Ectodermal cell (in vitro differentiated cells): ENCODE data around the gene PODXL2.

Source experiments
- H3K27ac ChIP-seq: 2 replicates; pipeline ENCODE4 v1.7.0; 2013; ENCODE audit warnings: mild to moderate bottlenecking, low read depth, low read length; ENCODE audit not compliant: insufficient read depth, poor library complexity, severe bottlenecking
- H3K27me3 ChIP-seq: 2 replicates; pipeline ENCODE4 v1.7.0; 2013; ENCODE audit warnings: mild to moderate bottlenecking, low read length; ENCODE audit not compliant: insufficient read depth, control insufficient read depth, poor library complexity, severe bottlenecking
- H3K36me3 ChIP-seq: one replicate; pipeline ENCODE4 v1.7.0; 2013; ENCODE audit warnings: low read length; ENCODE audit not compliant: control insufficient read depth, insufficient read depth
- H3K4me1 ChIP-seq: one replicate; pipeline ENCODE4 v1.7.0; 2013; ENCODE audit warnings: low read length; ENCODE audit not compliant: control insufficient read depth, insufficient read depth
- H3K4me3 ChIP-seq: 2 replicates; pipeline ENCODE4 v1.7.0; 2013; ENCODE audit warnings: low read depth, low read length, control low read depth; ENCODE audit not compliant: insufficient read depth
- H3K9me3 ChIP-seq: 2 replicates; pipeline ENCODE4 v1.7.0; 2013; ENCODE audit warnings: mild to moderate bottlenecking, low read length, moderate library complexity; ENCODE audit not compliant: control insufficient read depth
- WGBS, 2 experiments: methylation state at CpG; one replicate each; pipeline ENCODE4 v1.1.7; 2013; ENCODE audit warnings: missing lambda C conversion rate in 2 of 2; 5-methylcytosine and 5-hydroxymethylcytosine counted together

PODXL2 gene

DNA sequence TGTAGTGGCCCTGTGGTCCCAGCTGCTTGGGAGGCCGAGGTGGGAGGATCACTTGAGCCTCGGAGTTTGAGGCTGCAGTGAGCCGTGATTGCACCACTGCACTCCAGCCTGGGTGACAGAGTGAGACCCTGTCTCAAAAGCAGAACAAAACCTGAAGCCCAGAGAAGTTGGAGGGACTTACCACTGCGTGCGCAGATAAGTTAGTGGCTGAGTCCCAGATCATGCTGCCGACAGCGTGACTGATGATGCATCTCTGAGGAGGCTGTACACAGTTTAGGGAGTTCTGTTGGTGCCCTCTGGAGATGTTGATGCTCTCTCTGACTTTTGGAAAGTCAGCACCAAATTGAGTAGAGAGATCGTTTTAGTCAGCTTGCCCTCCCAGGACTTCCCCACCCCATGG is 27.9 kb downstream of the PODXL2 start:
- H3K9me3 ChIP-seq, result no peaks in the 10 kb centered on the region
- no peaks in the 10 kb centered on the region for H3K4me1 ChIP-seq
- H3K4me3 ChIP-seq, result no peak overlapping the region
- no peaks in the 10 kb centered on the region for H3K27me3 ChIP-seq
- no peaks in the 10 kb centered on the region for H3K36me3 ChIP-seq
- H3K27ac ChIP-seq, result no peak overlapping the region
- WGBS, 2 experiments, result 94 to 95% methylated on average over 8 of the region's 8 CpGs

GRCh38 chr3:127658234-127658633 is 29.2 kb downstream of the PODXL2 start:
- H3K27ac ChIP-seq, result no peak overlapping the region
- H3K36me3 ChIP-seq, result no peaks in the 10 kb centered on the region
- no peaks in the 10 kb centered on the region for H3K27me3 ChIP-seq
- 90 to 91% methylated on average over 1 of the region's 1 CpG for WGBS, 2 experiments
- H3K4me1 ChIP-seq, result no peaks in the 10 kb centered on the region
- H3K9me3 ChIP-seq, result no peaks in the 10 kb centered on the region
- H3K4me3 ChIP-seq, result no peak overlapping the region

DNA sequence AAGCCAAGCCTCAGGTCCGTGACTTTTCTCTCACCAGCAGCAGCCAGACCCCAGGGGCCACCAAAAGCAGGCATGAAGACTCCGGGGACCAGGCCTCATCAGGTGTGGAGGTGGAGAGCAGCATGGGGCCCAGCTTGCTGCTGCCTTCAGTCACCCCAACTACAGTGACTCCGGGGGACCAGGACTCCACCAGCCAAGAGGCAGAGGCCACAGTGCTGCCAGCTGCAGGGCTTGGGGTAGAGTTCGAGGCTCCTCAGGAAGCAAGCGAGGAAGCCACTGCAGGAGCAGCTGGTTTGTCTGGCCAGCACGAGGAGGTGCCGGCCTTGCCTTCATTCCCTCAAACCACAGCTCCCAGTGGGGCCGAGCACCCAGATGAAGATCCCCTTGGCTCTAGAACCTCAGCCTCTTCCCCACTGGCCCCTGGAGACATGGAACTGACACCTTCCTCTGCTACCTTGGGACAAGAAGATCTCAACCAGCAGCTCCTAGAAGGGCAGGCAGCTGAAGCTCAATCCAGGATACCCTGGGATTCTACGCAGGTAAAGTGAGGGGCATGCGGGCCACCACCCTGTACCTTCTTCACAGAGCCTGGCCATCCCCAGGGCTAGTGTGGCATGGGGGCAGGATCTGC is 31.8 kb downstream of the PODXL2 start:
- Histone ChIP-seq H3K4me1 (no peaks in the 10 kb centered on the region), H3K9me3 (no peaks in the 10 kb centered on the region), H3K27ac (no peak overlapping the region), H3K4me3 (no peak overlapping the region), H3K27me3 (no peaks in the 10 kb centered on the region), H3K36me3 (no peaks in the 10 kb centered on the region)
- whole genome bisulfite sequencing, 2 experiments, result 95% methylated on average over 10 of the region's 10 CpGs

- WGBS, 2 experiments, result 91 to 94% methylated on average over 5 of the region's 5 CpGs
- no peaks in the 10 kb centered on the region for H3K4me1 ChIP-seq
- H3K27ac ChIP-seq, result no peak overlapping the region
- H3K27me3 ChIP-seq, result no peaks in the 10 kb centered on the region
- H3K9me3 ChIP-seq, result no peaks in the 10 kb centered on the region
- H3K36me3 ChIP-seq, result no peaks in the 10 kb centered on the region
- no peak overlapping the region for H3K4me3 ChIP-seq
Measured at GRCh38 chr3:127661600-127661999, 32.6 kb downstream of the PODXL2 start.

GRCh38 chr3:127662001-127662469 is 33.0 kb downstream of the PODXL2 start:
- H3K9me3 ChIP-seq, result no peaks in the 10 kb centered on the region
- 89 to 91% methylated on average over 11 of the region's 11 CpGs for WGBS, 2 experiments
- no peaks in the 10 kb centered on the region for H3K36me3 ChIP-seq

DNA sequence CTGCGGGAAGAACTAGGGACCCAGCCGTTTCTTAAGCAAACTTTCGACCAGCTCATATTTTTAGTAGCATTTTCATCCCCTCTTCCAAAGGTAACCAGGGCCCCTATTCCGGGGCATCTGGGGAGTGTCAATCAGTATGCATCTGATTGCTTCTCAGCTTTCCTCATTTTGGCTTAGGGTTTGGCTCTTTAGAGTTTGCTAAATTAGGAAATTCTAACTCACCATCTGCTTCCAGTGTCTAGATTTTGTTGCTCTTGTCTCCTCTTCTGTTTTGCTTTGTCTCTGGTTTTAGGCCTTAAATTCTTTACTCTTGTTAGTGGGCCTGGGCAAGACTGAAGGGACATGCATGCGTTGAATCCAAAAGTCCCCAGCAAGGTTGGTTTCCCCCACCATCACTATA is 34.2 kb downstream of the PODXL2 start:
- Histone ChIP-seq H3K9me3 (no peaks in the 10 kb centered on the region), H3K36me3 (no peaks in the 10 kb centered on the region), H3K4me1 (no peaks in the 10 kb centered on the region), H3K27me3 (no peaks in the 10 kb centered on the region), H3K4me3 (no peak overlapping the region), H3K27ac (no peak overlapping the region)
- 94 to 96% methylated on average over 5 of the region's 5 CpGs for WGBS, 2 experiments

More at GRCh38 chr3:127662001-127662469, 33.0 kb downstream of the PODXL2 start:
- no peak overlapping the region for H3K4me3 ChIP-seq
- no peak overlapping the region for H3K27ac ChIP-seq
- no peaks in the 10 kb centered on the region for H3K27me3 ChIP-seq
- H3K4me1 ChIP-seq, result no peaks in the 10 kb centered on the region

DNA sequence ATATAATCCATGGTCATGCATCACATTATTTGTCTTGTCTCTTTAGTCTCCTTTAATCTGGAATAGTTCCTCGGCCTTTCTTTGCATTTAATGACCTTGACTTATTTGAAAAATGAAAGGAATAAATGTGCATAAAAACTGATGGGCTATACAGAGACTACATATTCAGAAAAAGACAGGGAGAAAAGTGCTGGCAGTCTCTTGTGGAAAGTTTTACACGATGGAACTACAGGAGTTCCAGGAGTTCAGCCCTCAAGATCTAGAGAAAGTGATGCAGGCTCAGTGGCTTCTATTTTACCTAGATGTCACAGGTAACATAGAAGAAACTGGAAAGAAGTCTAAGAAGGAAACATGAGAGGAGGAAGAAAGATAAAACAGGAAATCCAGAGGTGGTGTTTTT is 36.2 kb downstream of the PODXL2 start:
- H3K36me3 ChIP-seq, result no peaks in the 10 kb centered on the region
- no peak overlapping the region for H3K27ac ChIP-seq
- H3K4me3 ChIP-seq, result no peak overlapping the region
- 87 to 96% methylated on average over 2 of the region's 2 CpGs for WGBS, 2 experiments
- H3K4me1 ChIP-seq, result no peaks in the 10 kb centered on the region
- no peaks in the 10 kb centered on the region for H3K27me3 ChIP-seq
- H3K9me3 ChIP-seq, result no peaks in the 10 kb centered on the region

DNA sequence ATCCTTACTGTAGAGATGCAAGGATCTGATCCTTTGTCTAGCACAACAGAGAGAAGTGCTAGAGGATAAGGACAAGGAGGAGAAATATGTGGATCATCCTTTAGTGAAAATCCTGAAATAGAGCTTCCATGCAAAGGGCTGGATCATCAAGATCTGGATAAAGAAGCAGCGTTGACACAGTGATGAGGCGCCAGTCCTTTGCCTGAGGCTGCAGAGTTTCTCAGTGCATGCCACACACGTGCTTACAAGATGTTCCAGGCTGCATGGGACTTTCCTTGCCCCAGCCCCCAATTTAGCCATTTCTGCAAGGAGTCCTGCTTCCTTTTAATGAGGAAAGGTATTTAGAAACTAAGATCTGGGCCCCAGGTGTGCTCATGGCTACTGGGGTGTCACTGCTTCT is 36.6 kb downstream of the PODXL2 start:
- no peak overlapping the region for H3K27ac ChIP-seq
- H3K27me3 ChIP-seq, result no peaks in the 10 kb centered on the region
- H3K4me1 ChIP-seq, result no peaks in the 10 kb centered on the region
- H3K36me3 ChIP-seq, result no peaks in the 10 kb centered on the region
- no peaks in the 10 kb centered on the region for H3K9me3 ChIP-seq
- whole genome bisulfite sequencing, 2 experiments, result 94 to 95% methylated on average over 3 of the region's 3 CpGs
- no peak overlapping the region for H3K4me3 ChIP-seq

DNA sequence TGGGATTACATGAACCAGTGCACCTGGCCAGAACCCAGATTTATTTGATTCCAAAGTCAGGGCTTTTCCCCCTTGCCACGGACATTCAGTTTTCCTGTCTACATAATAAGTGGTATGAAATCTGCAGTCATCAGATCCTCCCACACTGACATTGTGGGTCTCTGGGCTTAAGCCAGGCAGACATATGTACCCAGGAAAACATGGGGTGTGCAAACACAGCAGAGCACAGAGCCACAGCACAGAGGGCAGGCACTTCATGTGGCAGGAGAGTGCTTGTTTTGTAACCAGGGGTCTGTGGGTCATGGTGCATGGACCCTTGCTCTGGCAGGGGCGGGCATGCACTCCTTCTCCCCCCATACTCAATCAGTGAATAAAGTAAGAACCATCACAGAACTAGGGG is 37.7 kb downstream of the PODXL2 start:
- 88 to 92% methylated on average over 2 of the region's 2 CpGs for WGBS, 2 experiments
- H3K9me3 ChIP-seq, result no peaks in the 10 kb centered on the region
- H3K4me1 ChIP-seq, result no peaks in the 10 kb centered on the region
- no peak overlapping the region for H3K27ac ChIP-seq
- H3K27me3 ChIP-seq, result peaks cover 1% of the 10 kb centered on the region
- H3K36me3 ChIP-seq, result no peaks in the 10 kb centered on the region
- no peak overlapping the region for H3K4me3 ChIP-seq

- no peak overlapping the region for H3K4me3 ChIP-seq
- H3K27ac ChIP-seq, result no peak overlapping the region
- WGBS, 2 experiments, result 86 to 90% methylated on average over 6 of the region's 6 CpGs
- H3K27me3 ChIP-seq, result peaks cover 7% of the 10 kb centered on the region
- H3K36me3 ChIP-seq, result no peaks in the 10 kb centered on the region
- no peaks in the 10 kb centered on the region for H3K4me1 ChIP-seq
- H3K9me3 ChIP-seq, result no peaks in the 10 kb centered on the region
Measured at GRCh38 chr3:127667119-127667681, 38.2 kb downstream of the PODXL2 start.
